HG03280 (cell line): ENCODE data around the gene MCC.

ENCODE experiments used
- ATAC-seq: cut with Tn5 transposase; IDR thresholded peaks from one replicate; pipeline ENCODE4 v1.9.1; 2021; ENCODE audit warnings: mild to moderate bottlenecking, moderate library complexity; ENCODE audit not compliant: unreplicated experiment

The MCC gene

GRCh38 chr5:113186061-113186460 lies 302.2 kb downstream of the MCC start:
- ATAC-seq = no peak

GRCh38 chr5:113183694-113184093 lies 304.6 kb downstream of the MCC start:
- no peak for ATAC-seq

GRCh38 chr5:113182658-113183344 lies 305.5 kb downstream of the MCC start:
- ATAC-seq = no peak

- ATAC-seq = no peak
Measured at GRCh38 chr5:113181853-113182490, 306.3 kb downstream of the MCC start.

GRCh38 chr5:113181409-113181808 lies 306.8 kb downstream of the MCC start:
- ATAC-seq = no peak

GRCh38 chr5:113179156-113179555 lies 309.1 kb downstream of the MCC start:
- no peak for ATAC-seq

- ATAC-seq = no peak
Measured at GRCh38 chr5:113178073-113178779, 310.0 kb downstream of the MCC start.

- ATAC-seq = no peak
Measured at GRCh38 chr5:113177225-113177624, 311.0 kb downstream of the MCC start.

- ATAC-seq = no peak
Measured at GRCh38 chr5:113176734-113177133, 311.5 kb downstream of the MCC start.

GRCh38 chr5:113176196-113176595 lies 312.1 kb downstream of the MCC start:
- ATAC-seq = no peak

GRCh38 chr5:113172231-113172826 lies 315.9 kb downstream of the MCC start:
- ATAC-seq = peak; percentile 52

GRCh38 chr5:113171520-113171919 lies 316.7 kb downstream of the MCC start:
- ATAC-seq = no peak

GRCh38 chr5:113170707-113171106 lies 317.5 kb downstream of the MCC start:
- no peak for ATAC-seq

GRCh38 chr5:113169720-113170119 lies 318.5 kb downstream of the MCC start:
- ATAC-seq = no peak

GRCh38 chr5:113167985-113168384 lies 320.3 kb downstream of the MCC start:
- no peak for ATAC-seq

GRCh38 chr5:113166852-113167366 lies 321.3 kb downstream of the MCC start:
- no peak for ATAC-seq

GRCh38 chr5:113166261-113166660 lies 322.0 kb downstream of the MCC start:
- ATAC-seq = no peak

- ATAC-seq = no peak
Measured at GRCh38 chr5:113164021-113164420, 324.2 kb downstream of the MCC start.

GRCh38 chr5:113163328-113163727 lies 324.9 kb downstream of the MCC start:
- no peak for ATAC-seq

GRCh38 chr5:113162770-113163169 lies 325.5 kb downstream of the MCC start:
- ATAC-seq = no peak

GRCh38 chr5:113162208-113162607 lies 326.0 kb downstream of the MCC start:
- ATAC-seq = no peak
